Left lung (tissue), 10 donors: ENCODE data around the gene FCN3. TPM values are rescaled to one million over a fixed set of nuclear protein-coding genes. Genes with fewer than 3 reads are reported as not detected.

Experiments used
- ATAC-seq: fragments of 200-7000 bp; cut with Tn5 transposase; one replicate; pipeline ENCODE4 v1.9.1; 2020; ENCODE audit warnings: moderate library complexity
- DNase-seq, 4 donors: peaks; one replicate each; pipeline ENCODE4 v3.0.0-alpha.2; 2013 to 2020
- H3K27ac ChIP-seq, 2 donors: fragments of 200-600 bp; sonication (generic) in 1 of 2; one replicate each; pipeline versions ENCODE4 v1.5.0 to v1.8.0; 2020 to 2021
- H3K27me3 ChIP-seq, 2 donors: fragments of 200-600 bp; sonication (generic) in 1 of 2; one replicate each; pipeline versions ENCODE4 v1.5.0 to v1.8.0; 2020 to 2021
- H3K36me3 ChIP-seq, 2 donors: fragments of 200-600 bp; sonication (generic) in 1 of 2; one replicate each; pipeline versions ENCODE4 v1.5.0 to v1.8.0; 2020 to 2021
- H3K4me1 ChIP-seq, 2 donors: fragments of 200-600 bp; one replicate each; pipeline ENCODE4 v1.8.0; 2021
- H3K4me3 ChIP-seq, 2 donors: fragments of 200-600 bp; sonication (generic) in 1 of 2; one replicate each; pipeline versions ENCODE4 v1.5.0 to v1.8.0; 2020 to 2021; ENCODE audit warnings: mild to moderate bottlenecking in 1 of 2
- H3K9me3 ChIP-seq, 2 donors: fragments of 200-600 bp; sonication (generic) in 1 of 2; one replicate each; pipeline versions ENCODE4 v1.5.0 to v1.8.0; 2020 to 2021
- intact Hi-C, 2 donors: fragments of 100-400 bp; cut with DNase I; formaldehyde crosslinking; loops; one replicate each; pipeline versions ENCODE4 v1.11.2 to v1.14.2; 2022
- polyA plus RNA-seq, 6 donors: library from polyadenylated mRNA; unstranded; fragments of 120-200 nt; gene quantifications; one replicate each; pipeline ENCODE4 v1.2.1, GENCODE V29; 2013; ENCODE audit not compliant: insufficient read length in 6 of 6
- total RNA-seq, 2 donors: library from RNA; stranded (reverse); fragmentation: NEBNext Ultra II Directional; extraction: Animal tissue kit (Norgen Biotek cat#: 25700); gene quantifications; one replicate each; pipeline ENCODE4 v1.2.1, GENCODE V29; 2021
- TF ChIP-seq, protein P1 (sequence below), 2 donors: fragments of 200-600 bp; sonication (generic) in 1 of 2; IDR thresholded peaks; one replicate each; pipeline versions ENCODE4 v1.5.0 to v1.8.0; 2021; ENCODE audit warnings: antibody characterized with exemption in 2 of 2
- donor health status: DM: no; HTN: yes; CAD: no.
- donor health status: DM: no; HTN: no; CAD: no.

The FCN3 gene
- total and polyA plus RNA-seq, 8 donors: 13.4 to 487 (median 17.9) TPM

DNA sequence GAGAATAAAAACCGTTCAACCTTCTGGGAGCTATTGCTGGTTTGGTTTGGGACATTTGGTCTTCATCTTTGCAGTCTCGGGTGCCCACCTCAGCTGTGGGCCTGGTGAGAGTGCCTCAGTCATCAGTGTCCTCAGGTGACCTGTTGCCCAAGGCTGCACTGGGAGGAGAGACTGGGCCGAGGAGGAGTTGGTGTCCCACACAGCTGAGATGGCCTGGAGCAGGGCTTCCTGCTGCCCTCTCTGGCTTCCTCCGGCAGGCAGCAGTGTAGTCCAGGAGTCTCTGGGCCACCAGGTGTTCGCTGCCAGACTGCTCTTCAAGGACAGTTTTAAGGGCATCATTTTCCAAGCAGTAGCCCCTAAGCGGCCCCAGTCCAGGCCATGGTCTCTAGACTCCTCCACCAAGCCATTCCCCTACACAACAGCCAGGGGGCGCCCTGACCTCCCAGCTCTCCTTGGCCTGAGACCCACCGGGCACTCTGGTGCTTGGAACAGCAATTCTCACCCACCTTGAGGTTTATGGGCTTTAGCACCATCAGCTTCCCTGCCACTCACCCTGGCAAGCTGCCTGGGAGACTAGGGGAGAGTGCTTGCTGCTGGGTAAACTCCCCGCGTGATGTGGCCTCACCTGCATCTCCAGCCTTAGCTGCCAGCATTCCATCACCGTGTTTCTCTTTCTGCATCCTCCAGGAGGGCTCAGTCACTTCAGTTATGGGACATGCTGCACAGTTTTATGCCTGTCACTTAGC lies 41.9 kb downstream of the FCN3 start:
- no peak overlapping the region for H3K27ac ChIP-seq
- no peaks in the 10 kb centered on the region for H3K9me3 ChIP-seq
- intact Hi-C loops: no loop called here
- DNase-seq: peak in 1 of 4 donors; percentile 88
- peak; percentile 82 for ATAC-seq
- TF ChIP-seq, protein P1, sequence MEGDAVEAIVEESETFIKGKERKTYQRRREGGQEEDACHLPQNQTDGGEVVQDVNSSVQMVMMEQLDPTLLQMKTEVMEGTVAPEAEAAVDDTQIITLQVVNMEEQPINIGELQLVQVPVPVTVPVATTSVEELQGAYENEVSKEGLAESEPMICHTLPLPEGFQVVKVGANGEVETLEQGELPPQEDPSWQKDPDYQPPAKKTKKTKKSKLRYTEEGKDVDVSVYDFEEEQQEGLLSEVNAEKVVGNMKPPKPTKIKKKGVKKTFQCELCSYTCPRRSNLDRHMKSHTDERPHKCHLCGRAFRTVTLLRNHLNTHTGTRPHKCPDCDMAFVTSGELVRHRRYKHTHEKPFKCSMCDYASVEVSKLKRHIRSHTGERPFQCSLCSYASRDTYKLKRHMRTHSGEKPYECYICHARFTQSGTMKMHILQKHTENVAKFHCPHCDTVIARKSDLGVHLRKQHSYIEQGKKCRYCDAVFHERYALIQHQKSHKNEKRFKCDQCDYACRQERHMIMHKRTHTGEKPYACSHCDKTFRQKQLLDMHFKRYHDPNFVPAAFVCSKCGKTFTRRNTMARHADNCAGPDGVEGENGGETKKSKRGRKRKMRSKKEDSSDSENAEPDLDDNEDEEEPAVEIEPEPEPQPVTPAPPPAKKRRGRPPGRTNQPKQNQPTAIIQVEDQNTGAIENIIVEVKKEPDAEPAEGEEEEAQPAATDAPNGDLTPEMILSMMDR (IDR thresholded peaks at IDR 0.05): peak; percentile 78 to 88
- H3K27me3 ChIP-seq: no peaks in the 10 kb centered on the region
- no peak overlapping the region for H3K4me3 ChIP-seq
- peaks cover 0 to 18% of the 10 kb centered on the region in 2 donors for H3K4me1 ChIP-seq
- H3K36me3 ChIP-seq: peaks cover 0 to 94% of the 10 kb centered on the region in 2 donors

DNA sequence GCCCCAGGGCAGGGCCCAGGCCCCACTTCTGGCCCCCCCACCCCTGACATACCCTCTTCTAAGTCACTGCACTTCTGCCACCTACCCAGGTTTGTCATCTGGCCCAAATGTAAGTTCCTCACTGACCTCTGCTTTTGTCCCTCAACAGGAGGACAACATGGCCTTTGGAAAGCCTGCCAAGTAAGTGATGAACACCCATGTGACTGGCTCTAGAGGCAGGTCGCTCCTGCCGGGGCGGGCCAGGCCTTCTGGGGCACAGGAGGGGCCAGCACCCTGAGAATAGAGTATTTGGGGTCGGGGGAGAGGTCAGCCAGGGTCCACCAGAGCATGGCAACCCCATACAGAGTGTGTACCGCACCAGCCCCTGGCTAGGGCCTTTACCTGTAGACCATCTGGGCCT lies 42.7 kb downstream of the FCN3 start:
- DNase-seq: no peak
- TF ChIP-seq, protein P1 (IDR thresholded peaks at IDR 0.05): no peak
- Histone ChIP-seq H3K27me3 (no peaks in the 10 kb centered on the region), H3K4me1 (peaks cover 0 to 22% of the 10 kb centered on the region in 2 donors), H3K27ac (no peak overlapping the region), H3K9me3 (no peaks in the 10 kb centered on the region), H3K36me3 (peaks cover 0 to 95% of the 10 kb centered on the region in 2 donors), H3K4me3 (no peak overlapping the region)
- no peak for ATAC-seq
- intact Hi-C loops: no loop called here

DNA sequence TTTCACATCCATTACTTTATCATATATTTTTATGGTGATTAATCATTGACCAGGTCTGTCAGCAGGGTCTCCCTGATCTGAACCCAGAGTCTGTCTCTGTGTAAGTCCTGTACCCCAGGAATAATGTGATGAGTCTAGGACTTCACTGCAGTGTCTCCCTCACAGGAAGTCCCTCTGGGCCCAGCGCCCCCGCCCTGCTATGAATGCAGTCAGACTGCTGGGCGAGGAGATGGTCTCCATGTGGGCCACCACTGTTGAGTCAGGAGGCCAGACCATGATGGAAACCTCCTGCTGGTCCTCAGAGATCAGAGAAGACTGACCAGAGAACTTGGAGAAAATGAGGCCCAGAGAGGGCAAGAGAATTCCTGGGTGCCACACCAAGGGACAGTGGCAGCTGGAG lies 43.2 kb downstream of the FCN3 start:
- no peaks in the 10 kb centered on the region for H3K27me3 ChIP-seq
- H3K4me1 ChIP-seq: peaks cover 0 to 27% of the 10 kb centered on the region in 2 donors
- intact Hi-C loops: no loop called here
- no peak overlapping the region for H3K4me3 ChIP-seq
- no peaks in the 10 kb centered on the region for H3K9me3 ChIP-seq
- TF ChIP-seq, protein P1 (IDR thresholded peaks at IDR 0.05): no peak
- no peak for DNase-seq
- H3K27ac ChIP-seq: no peak overlapping the region
- H3K36me3 ChIP-seq: peaks cover 0 to 95% of the 10 kb centered on the region in 2 donors
- no peak for ATAC-seq

DNA sequence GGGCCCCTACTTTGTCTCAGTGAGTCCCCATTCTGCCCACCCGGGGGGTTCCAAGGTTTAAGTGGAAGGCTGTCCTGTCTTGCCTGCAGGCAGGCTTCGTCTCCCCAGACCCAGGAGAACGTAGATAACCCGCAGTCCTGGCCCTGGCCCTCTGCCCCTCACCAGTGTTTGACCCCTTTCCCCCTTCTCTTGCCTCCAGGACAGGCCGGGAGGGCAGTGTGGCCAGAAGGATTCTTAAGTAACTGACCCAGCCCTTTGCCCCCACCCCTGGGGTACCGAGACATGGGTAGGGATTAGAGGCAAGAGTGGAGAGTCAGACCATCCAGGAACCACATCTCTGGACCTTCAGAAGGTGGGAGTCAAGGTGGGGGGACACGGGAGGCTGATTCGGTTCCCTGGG lies 43.8 kb downstream of the FCN3 start:
- intact Hi-C loops: no loop called here
- no peaks in the 10 kb centered on the region for H3K27me3 ChIP-seq
- H3K4me3 ChIP-seq: no peak overlapping the region
- H3K27ac ChIP-seq: no peak overlapping the region
- H3K4me1 ChIP-seq: peaks cover 0 to 33% of the 10 kb centered on the region in 2 donors
- ATAC-seq (no peak), DNase-seq (no peak)
- H3K9me3 ChIP-seq: no peaks in the 10 kb centered on the region
- TF ChIP-seq, protein P1 (IDR thresholded peaks at IDR 0.05): no peak
- peaks cover 0 to 95% of the 10 kb centered on the region in 2 donors for H3K36me3 ChIP-seq

- intact Hi-C loops: no loop called here
- Histone ChIP-seq H3K27ac (no peak overlapping the region), H3K4me1 (peaks cover 8 to 58% of the 10 kb centered on the region in 2 donors), H3K4me3 (no peak overlapping the region), H3K9me3 (no peaks in the 10 kb centered on the region), H3K27me3 (no peaks in the 10 kb centered on the region), H3K36me3 (peaks cover 0 to 79% of the 10 kb centered on the region in 2 donors)
- TF ChIP-seq, protein P1 (IDR thresholded peaks at IDR 0.05): no peak
- ATAC-seq (no peak), DNase-seq (no peak)
These were observed 46.7 kb downstream of the FCN3 start for GRCh38 chr1:27327964-27328363.
